Thymus (tissue), 11 donors: ENCODE results near the gene ARHGEF7. TPM values are rescaled to one million over a fixed set of nuclear protein-coding genes. Genes with fewer than 3 reads are reported as not detected.
"Not testable (repeated sequence)": the region's sequence is repeated elsewhere in the genome, so short reads cannot be mapped to it uniquely, and the experiment has no call there.

ENCODE experiments used
- DNase-seq, 9 donors: peaks; one replicate each; pipeline ENCODE4 v3.0.0-alpha.2; 2013; ENCODE audit warnings: low spot score in 9 of 9, low read depth in 6 of 9, missing footprints in 1 of 9
- H3K27ac ChIP-seq, 2 donors: one replicate each; pipeline ENCODE4 v1.5.1; 2013; ENCODE audit warnings: control low read depth in 1 of 2, low read depth in 1 of 2, low read length in 1 of 2, mild to moderate bottlenecking in 1 of 2, moderate library complexity in 1 of 2
- H3K27me3 ChIP-seq, 2 donors: one replicate each; pipeline ENCODE4 v1.5.1; 2013; ENCODE audit warnings: low read length in 1 of 2; ENCODE audit not compliant: control insufficient read depth in 2 of 2, insufficient read depth in 1 of 2
- H3K36me3 ChIP-seq, 2 donors: one replicate each; pipeline ENCODE4 v1.5.1; 2013; ENCODE audit warnings: low read length in 1 of 2, mild to moderate bottlenecking in 1 of 2, moderate library complexity in 1 of 2; ENCODE audit not compliant: control insufficient read depth in 2 of 2, insufficient read depth in 2 of 2
- H3K4me1 ChIP-seq, 2 donors: one replicate each; pipeline ENCODE4 v1.5.1; 2013; ENCODE audit warnings: low read length in 2 of 2; ENCODE audit not compliant: control insufficient read depth in 2 of 2, insufficient read depth in 2 of 2
- H3K4me3 ChIP-seq, 2 donors: one replicate each; pipeline ENCODE4 v1.5.1; 2013; ENCODE audit warnings: low read length in 2 of 2, control low read depth in 1 of 2, mild to moderate bottlenecking in 1 of 2
- H3K9me3 ChIP-seq, 2 donors: one replicate each; pipeline ENCODE4 v1.5.1; 2013; ENCODE audit warnings: low read length in 1 of 2, mild to moderate bottlenecking in 1 of 2; ENCODE audit not compliant: control insufficient read depth in 2 of 2, insufficient read depth in 1 of 2
- WGBS: extraction: QIAGEN DNeasy Blood & Tissue Kit; methylation state at CpG from one replicate; pipeline ENCODE4 v1.1.7; 2013; 5-methylcytosine and 5-hydroxymethylcytosine counted together
- polyA plus RNA-seq: library from polyadenylated mRNA; stranded (reverse); fragments of 200-250 nt; gene quantifications from one replicate; pipeline ENCODE4 v1.2.3, GENCODE V29; 2013
- total RNA-seq: library from RNA; stranded (reverse); fragments of 120-200 nt; gene quantifications from one replicate; pipeline ENCODE4 v1.2.4, GENCODE V29; 2013
- donor health status: healthy.

The ARHGEF7 gene
- total and polyA plus RNA-seq, 2 donors, result 60.4 to 71.9 TPM

GRCh38 chr13:111076155-111077013 lies 38.7 kb upstream of the ARHGEF7 start:
- Histone ChIP-seq H3K4me3 (no peak overlapping the region), H3K27me3 (no peaks in the 10 kb centered on the region), H3K4me1 (no peaks in the 10 kb centered on the region), H3K27ac (no peak overlapping the region), H3K9me3 (peaks cover 0 to 3% of the 10 kb centered on the region in 2 donors), H3K36me3 (no peaks in the 10 kb centered on the region)
- WGBS, result 94% methylated on average over 11 of the region's 11 CpGs
- DNase-seq, result no peak

DNA sequence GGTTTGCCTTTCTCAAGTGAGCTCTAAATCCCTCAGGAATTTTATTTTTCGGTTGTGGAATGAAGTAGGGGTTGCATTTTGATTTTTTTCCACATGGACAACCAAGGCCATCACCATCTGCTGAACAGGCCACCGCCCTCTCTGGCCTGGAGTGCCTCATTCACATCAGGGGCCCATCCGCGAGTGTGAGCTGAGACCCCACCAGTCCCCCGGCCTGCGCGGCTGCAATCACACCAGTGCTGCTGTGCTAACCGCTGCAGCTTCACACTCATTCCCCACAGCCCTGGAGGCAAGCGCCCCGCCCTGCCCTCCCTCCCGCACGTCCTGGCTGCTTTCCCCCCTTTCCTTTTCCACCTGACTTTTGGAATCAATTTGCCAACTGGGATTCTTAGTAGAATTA lies 35.7 kb upstream of the ARHGEF7 start:
- DNase-seq, result no peak
- H3K36me3 ChIP-seq, result no peaks in the 10 kb centered on the region
- H3K4me3 ChIP-seq, result no peak overlapping the region
- WGBS, result 91% methylated on average over 12 of the region's 12 CpGs
- H3K9me3 ChIP-seq, result peaks cover 0 to 3% of the 10 kb centered on the region in 2 donors
- H3K27me3 ChIP-seq, result no peaks in the 10 kb centered on the region
- H3K4me1 ChIP-seq, result no peaks in the 10 kb centered on the region
- H3K27ac ChIP-seq, result no peak overlapping the region

DNA sequence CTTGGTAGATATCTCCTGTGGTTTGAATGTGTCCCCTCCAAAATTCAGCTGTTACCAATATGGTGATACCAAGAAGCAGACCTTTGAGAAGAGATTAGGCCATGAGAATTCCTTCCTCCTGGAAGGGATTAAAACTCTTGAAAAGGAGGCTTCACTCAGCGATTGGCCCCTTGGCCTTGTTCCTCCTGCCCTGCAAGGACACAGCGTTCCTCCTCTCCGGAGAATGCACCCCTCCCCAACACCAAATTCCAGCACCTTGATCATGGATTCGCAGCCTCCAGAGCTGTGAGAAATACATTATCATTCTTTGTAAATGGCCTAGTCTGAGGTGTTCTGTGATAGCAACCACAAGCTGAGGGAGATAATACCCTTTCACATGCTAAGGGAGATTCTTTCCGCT lies 34.5 kb upstream of the ARHGEF7 start:
- Histone ChIP-seq H3K27me3 (no peaks in the 10 kb centered on the region), H3K4me1 (no peaks in the 10 kb centered on the region), H3K36me3 (no peaks in the 10 kb centered on the region), H3K4me3 (no peak overlapping the region), H3K9me3 (no peaks in the 10 kb centered on the region), H3K27ac (no peak overlapping the region)
- WGBS, result 84% methylated on average over 5 of the region's 5 CpGs
- no peak for DNase-seq

GRCh38 chr13:111082240-111082639 lies 32.9 kb upstream of the ARHGEF7 start:
- 95% methylated on average over 4 of the region's 4 CpGs for WGBS

GRCh38 chr13:111082769-111083168 lies 32.3 kb upstream of the ARHGEF7 start:
- DNase-seq, H3K36me3 ChIP-seq: not testable (repeated sequence)
- WGBS, result 98% methylated on average over 14 of the region's 14 CpGs

More at GRCh38 chr13:111082240-111082639, 32.9 kb upstream of the ARHGEF7 start:
- no peaks in the 10 kb centered on the region for H3K27me3 ChIP-seq
- no peaks in the 10 kb centered on the region for H3K4me1 ChIP-seq
- no peaks in the 10 kb centered on the region for H3K36me3 ChIP-seq
- no peak overlapping the region for H3K27ac ChIP-seq
- no peak overlapping the region for H3K4me3 ChIP-seq
- no peak for DNase-seq
- no peaks in the 10 kb centered on the region for H3K9me3 ChIP-seq

GRCh38 chr13:111083693-111084092 lies 31.4 kb upstream of the ARHGEF7 start:
- H3K36me3 ChIP-seq, DNase-seq, H3K4me3 ChIP-seq, H3K27ac ChIP-seq, H3K4me1 ChIP-seq, H3K27me3 ChIP-seq, H3K9me3 ChIP-seq: not testable (repeated sequence)
- 96% methylated on average over 16 of the region's 25 CpGs for WGBS

More at GRCh38 chr13:111082769-111083168, 32.3 kb upstream of the ARHGEF7 start:
- H3K4me1 ChIP-seq, H3K9me3 ChIP-seq, H3K4me3 ChIP-seq, H3K27me3 ChIP-seq, H3K27ac ChIP-seq: not testable (repeated sequence)

DNA sequence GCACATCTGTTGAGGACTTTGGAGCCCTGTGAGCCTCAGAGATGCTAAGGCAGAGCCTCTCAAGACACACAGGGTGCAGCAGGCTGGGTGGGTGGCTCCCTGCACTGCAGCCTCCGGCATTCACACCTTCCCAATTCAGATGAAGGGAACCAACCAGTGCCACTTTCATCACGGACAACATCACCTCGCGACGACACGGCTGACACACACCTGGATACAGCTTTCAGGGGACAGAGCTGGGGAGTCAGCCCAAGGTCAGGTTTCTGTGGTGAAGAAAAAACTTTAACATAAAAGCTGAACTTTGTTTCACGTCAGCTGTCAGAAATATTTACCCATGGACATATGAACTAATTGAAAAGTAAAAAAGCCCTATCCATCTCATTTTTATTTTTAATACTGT lies 24.9 kb upstream of the ARHGEF7 start:
- no peaks in the 10 kb centered on the region for H3K4me1 ChIP-seq
- no peak overlapping the region for H3K27ac ChIP-seq
- DNase-seq, result no peak
- H3K36me3 ChIP-seq, result no peaks in the 10 kb centered on the region
- no peaks in the 10 kb centered on the region for H3K9me3 ChIP-seq
- H3K4me3 ChIP-seq, result no peak overlapping the region
- 85% methylated on average over 7 of the region's 7 CpGs for WGBS
- peaks cover 5 to 39% of the 10 kb centered on the region in 2 donors for H3K27me3 ChIP-seq

DNA sequence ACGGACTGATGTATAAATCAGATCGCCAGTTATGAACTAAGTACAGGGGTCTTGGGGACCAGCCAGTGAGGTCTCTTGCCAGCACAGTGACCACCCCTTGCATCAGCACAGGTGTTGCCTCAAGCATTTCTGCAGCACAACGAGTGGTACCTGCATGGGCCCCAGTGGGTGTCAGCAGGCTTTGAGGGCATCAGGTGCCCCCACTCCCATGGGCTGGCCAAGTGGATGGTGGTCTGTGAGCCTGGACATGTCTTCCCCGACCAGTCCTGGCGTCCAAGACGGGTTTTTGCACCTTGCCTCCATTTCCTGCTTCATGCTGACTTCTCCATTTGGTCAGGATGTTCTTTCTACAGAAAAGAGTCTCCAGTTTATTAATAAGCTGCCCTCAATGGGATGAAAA lies 22.4 kb upstream of the ARHGEF7 start:
- no peaks in the 10 kb centered on the region for H3K4me1 ChIP-seq
- H3K27me3 ChIP-seq, result peaks cover 5 to 61% of the 10 kb centered on the region in 2 donors
- H3K4me3 ChIP-seq, result no peak overlapping the region
- no peak overlapping the region for H3K27ac ChIP-seq
- no peaks in the 10 kb centered on the region for H3K9me3 ChIP-seq
- 66% methylated on average over 6 of the region's 6 CpGs for WGBS
- no peaks in the 10 kb centered on the region for H3K36me3 ChIP-seq
- no peak for DNase-seq

DNA sequence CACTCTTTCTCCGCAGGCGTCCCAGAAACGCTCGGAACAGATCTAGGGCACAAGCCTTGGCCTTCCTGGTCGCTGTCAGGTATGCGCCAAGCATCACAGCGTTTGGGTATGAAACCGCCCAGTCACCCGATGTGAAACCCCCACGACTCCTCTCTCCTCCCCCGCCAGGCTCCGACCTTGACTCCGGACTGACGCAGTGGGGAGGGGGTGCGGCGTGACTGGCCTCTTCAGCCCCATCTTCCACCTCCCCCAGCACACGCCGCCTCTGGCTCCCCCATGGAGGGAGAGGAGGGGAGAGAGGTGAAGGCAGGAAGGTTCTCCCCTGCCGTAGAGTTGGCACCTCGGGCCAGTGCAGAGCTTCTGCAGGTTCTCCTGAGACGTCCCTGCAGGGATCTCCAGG lies 22.0 kb upstream of the ARHGEF7 start:
- Histone ChIP-seq H3K4me3 (no peak overlapping the region), H3K27ac (no peak overlapping the region), H3K36me3 (no peaks in the 10 kb centered on the region), H3K27me3 (peaks cover 5 to 62% of the 10 kb centered on the region in 2 donors), H3K9me3 (no peaks in the 10 kb centered on the region), H3K4me1 (no peaks in the 10 kb centered on the region)
- 93% methylated on average over 21 of the region's 21 CpGs for WGBS
- no peak for DNase-seq
